Measurements from ENCODE around the gene PDE4C. TPM values are rescaled to one million over a fixed set of nuclear protein-coding genes. Genes with fewer than 3 reads are reported as not detected.

The PDE4C gene
- polyA plus RNA-seq, 1 donor from 2014 or later: 1.6 TPM

DNA sequence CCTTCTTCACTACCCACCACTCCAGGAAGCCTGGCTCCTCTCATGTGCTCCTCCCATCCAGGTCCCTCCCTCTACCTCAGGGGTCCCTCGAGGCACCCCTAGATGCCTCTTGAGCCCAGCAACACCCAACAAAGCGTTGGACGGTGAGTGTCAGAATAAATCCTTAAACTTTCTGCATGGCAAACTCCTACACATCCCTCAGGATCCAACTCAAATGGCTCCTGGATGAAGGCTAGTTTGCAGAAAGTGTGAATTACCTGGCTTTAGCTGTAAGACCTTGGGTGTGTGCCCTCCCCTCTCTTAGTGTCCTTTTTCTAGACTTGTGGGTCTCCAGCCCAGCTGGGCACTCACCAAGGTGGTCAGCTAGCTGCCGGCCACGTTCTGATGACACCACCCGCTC is 27.9 kb downstream of the PDE4C start:
- H2AFZ ChIP-seq (ENCODE audit: low read depth, low read length): no peak overlapping the region
- H3K27me3 ChIP-seq (ENCODE audit: insufficient read depth, low read depth, low read length): no peaks in the 10 kb centered on the region
- H3K4me3 ChIP-seq (ENCODE audit: low read length): no peak overlapping the region
- H3K4me2 ChIP-seq (ENCODE audit: low read length): no peak overlapping the region
- no peaks in the 10 kb centered on the region for H3K9me2 ChIP-seq (ENCODE audit: insufficient read depth, low read length)
- no peaks in the 10 kb centered on the region for H3F3A ChIP-seq (ENCODE audit: insufficient read depth, low read length, poor library complexity, severe bottlenecking)
- H3K9ac ChIP-seq (ENCODE audit: low read length): no peak overlapping the region
- no peaks in the 10 kb centered on the region for H4K20me1 ChIP-seq (ENCODE audit: insufficient read depth)
- no peaks in the 10 kb centered on the region for H3K9me3 ChIP-seq (ENCODE audit: low read length)
- no peaks in the 10 kb centered on the region for H3K36me3 ChIP-seq (ENCODE audit: insufficient read depth, low read length)
- H3K27ac ChIP-seq (ENCODE audit: low read length): no peak overlapping the region
- TF ChIP-seq, protein P1, sequence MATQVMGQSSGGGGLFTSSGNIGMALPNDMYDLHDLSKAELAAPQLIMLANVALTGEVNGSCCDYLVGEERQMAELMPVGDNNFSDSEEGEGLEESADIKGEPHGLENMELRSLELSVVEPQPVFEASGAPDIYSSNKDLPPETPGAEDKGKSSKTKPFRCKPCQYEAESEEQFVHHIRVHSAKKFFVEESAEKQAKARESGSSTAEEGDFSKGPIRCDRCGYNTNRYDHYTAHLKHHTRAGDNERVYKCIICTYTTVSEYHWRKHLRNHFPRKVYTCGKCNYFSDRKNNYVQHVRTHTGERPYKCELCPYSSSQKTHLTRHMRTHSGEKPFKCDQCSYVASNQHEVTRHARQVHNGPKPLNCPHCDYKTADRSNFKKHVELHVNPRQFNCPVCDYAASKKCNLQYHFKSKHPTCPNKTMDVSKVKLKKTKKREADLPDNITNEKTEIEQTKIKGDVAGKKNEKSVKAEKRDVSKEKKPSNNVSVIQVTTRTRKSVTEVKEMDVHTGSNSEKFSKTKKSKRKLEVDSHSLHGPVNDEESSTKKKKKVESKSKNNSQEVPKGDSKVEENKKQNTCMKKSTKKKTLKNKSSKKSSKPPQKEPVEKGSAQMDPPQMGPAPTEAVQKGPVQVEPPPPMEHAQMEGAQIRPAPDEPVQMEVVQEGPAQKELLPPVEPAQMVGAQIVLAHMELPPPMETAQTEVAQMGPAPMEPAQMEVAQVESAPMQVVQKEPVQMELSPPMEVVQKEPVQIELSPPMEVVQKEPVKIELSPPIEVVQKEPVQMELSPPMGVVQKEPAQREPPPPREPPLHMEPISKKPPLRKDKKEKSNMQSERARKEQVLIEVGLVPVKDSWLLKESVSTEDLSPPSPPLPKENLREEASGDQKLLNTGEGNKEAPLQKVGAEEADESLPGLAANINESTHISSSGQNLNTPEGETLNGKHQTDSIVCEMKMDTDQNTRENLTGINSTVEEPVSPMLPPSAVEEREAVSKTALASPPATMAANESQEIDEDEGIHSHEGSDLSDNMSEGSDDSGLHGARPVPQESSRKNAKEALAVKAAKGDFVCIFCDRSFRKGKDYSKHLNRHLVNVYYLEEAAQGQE (IDR thresholded peaks at IDR 0.05; ENCODE audit: borderline replicate concordance): no peak
- TF ChIP-seq RAD21 (conservative IDR thresholded peaks at IDR 0.05) (no peak), POLR2AphosphoS5 (IDR thresholded peaks at IDR 0.05) (no peak), TAF1 (IDR thresholded peaks at IDR 0.05; ENCODE audit: low read depth) (no peak), EZH2 (IDR thresholded peaks at IDR 0.05; ENCODE audit: borderline replicate concordance, insufficient read depth, low read length, poor library complexity, severe bottlenecking) (no peak)
- peaks cover 16% of the 10 kb centered on the region for H3K79me2 ChIP-seq (replicated peaks; ENCODE audit: insufficient read depth, low read length)

DNA sequence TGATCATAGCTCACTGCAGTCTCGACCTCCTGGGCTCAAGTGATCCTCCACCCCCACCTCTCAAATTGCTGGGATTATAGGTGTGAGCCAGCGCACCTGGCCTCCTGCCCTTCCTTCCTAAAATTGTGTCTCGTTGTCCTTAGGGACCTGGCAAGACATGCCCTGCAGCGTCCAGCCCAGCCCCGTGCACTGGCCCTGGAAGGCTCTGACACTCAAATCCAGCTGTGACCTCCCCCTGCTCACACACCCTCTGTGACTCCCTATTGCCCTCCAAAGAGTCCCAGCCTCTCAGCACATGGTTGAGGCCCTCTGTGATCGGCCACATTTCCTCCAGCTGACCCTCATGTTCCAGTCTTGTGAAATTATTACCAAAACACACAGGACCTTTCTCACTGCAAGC is 28.3 kb downstream of the PDE4C start:
- H3K9me3 ChIP-seq (ENCODE audit: low read length): no peaks in the 10 kb centered on the region
- H3K27ac ChIP-seq (ENCODE audit: low read length): no peak overlapping the region
- H3K4me3 ChIP-seq (ENCODE audit: low read length): no peak overlapping the region
- H3K79me2 ChIP-seq (replicated peaks; ENCODE audit: insufficient read depth, low read length): peaks cover 12% of the 10 kb centered on the region
- H3K9ac ChIP-seq (ENCODE audit: low read length): no peak overlapping the region
- H3K9me2 ChIP-seq (ENCODE audit: insufficient read depth, low read length): no peaks in the 10 kb centered on the region
- H4K20me1 ChIP-seq (ENCODE audit: insufficient read depth): no peaks in the 10 kb centered on the region
- H2AFZ ChIP-seq (ENCODE audit: low read depth, low read length): no peak overlapping the region
- TF ChIP-seq SMC3 (conservative IDR thresholded peaks at IDR 0.05; ENCODE audit: poor library complexity) (no peak), POLR2AphosphoS5 (IDR thresholded peaks at IDR 0.05) (no peak), EZH2 (IDR thresholded peaks at IDR 0.05; ENCODE audit: borderline replicate concordance, insufficient read depth, low read length, poor library complexity, severe bottlenecking) (no peak), MXI1 (conservative IDR thresholded peaks at IDR 0.05; ENCODE audit: poor library complexity, severe bottlenecking) (no peak), TAF1 (IDR thresholded peaks at IDR 0.05; ENCODE audit: low read depth) (no peak), EP300 (conservative IDR thresholded peaks at IDR 0.05; ENCODE audit: poor library complexity, severe bottlenecking) (no peak)
- H3K27me3 ChIP-seq (ENCODE audit: insufficient read depth, low read depth, low read length): no peaks in the 10 kb centered on the region
- H3K36me3 ChIP-seq (ENCODE audit: insufficient read depth, low read length): no peaks in the 10 kb centered on the region
- H3F3A ChIP-seq (ENCODE audit: insufficient read depth, low read length, poor library complexity, severe bottlenecking): no peaks in the 10 kb centered on the region
- H3K4me2 ChIP-seq (ENCODE audit: low read length): no peak overlapping the region

DNA sequence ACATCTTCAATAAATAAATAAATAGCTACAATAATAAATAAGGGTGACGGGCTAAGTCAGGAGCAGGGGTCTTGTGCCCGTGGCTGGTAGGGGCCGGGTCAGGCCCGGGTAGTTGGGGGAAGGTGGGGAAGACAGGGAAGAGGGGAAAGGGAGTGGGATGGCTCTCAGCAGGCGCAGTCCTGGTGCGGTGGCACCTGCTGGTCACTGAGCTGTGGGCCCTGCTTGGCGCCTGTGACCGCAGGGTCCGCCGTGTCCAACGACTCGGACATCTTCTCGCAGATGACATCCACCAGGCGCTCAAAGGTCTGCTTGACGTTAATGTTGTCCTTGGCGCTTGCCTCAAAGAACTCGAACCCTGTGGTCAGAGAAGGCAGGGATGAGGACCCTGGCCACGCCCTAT is 28.9 kb downstream of the PDE4C start:
- Histone ChIP-seq H3K4me2 (ENCODE audit: low read length) (no peak overlapping the region), H3K4me3 (ENCODE audit: low read length) (no peak overlapping the region), H3K9me2 (ENCODE audit: insufficient read depth, low read length) (no peaks in the 10 kb centered on the region), H3K27ac (ENCODE audit: low read length) (no peak overlapping the region), H3F3A (ENCODE audit: insufficient read depth, low read length, poor library complexity, severe bottlenecking) (no peaks in the 10 kb centered on the region), H2AFZ (ENCODE audit: low read depth, low read length) (no peak overlapping the region), H3K9ac (ENCODE audit: low read length) (no peak overlapping the region), H4K20me1 (ENCODE audit: insufficient read depth) (no peaks in the 10 kb centered on the region), H3K79me2 (replicated peaks; ENCODE audit: insufficient read depth, low read length) (peaks cover 8% of the 10 kb centered on the region), H3K9me3 (ENCODE audit: low read length) (no peaks in the 10 kb centered on the region), H3K36me3 (ENCODE audit: insufficient read depth, low read length) (no peaks in the 10 kb centered on the region), H3K27me3 (ENCODE audit: insufficient read depth, low read depth, low read length) (no peaks in the 10 kb centered on the region)
- no peak for TF ChIP-seq RAD21 (conservative IDR thresholded peaks at IDR 0.05)
- no peak for TF ChIP-seq TAF1 (IDR thresholded peaks at IDR 0.05; ENCODE audit: low read depth)
- no peak for TF ChIP-seq MXI1 (conservative IDR thresholded peaks at IDR 0.05; ENCODE audit: poor library complexity, severe bottlenecking)
- no peak for TF ChIP-seq POLR2AphosphoS5 (IDR thresholded peaks at IDR 0.05)

Data from neural cell (in vitro differentiated cells).